GM23338 (cell line): ENCODE data around the gene ST8SIA6. TPM values are rescaled to one million over a fixed set of nuclear protein-coding genes. Genes with fewer than 3 reads are reported as not detected.

Source experiments
- ATAC-seq: fragments of 200-7000 bp; cut with Tn5 transposase; 3 replicates; pipeline ENCODE4 v1.9.1; 2020
- DNase-seq: peaks from one replicate; pipeline ENCODE4 v3.0.0-alpha.2; 2015; ENCODE audit warnings: low spot score
- H2AFZ ChIP-seq: fragments of 200-600 bp; sonication (generic); 2 replicates; pipeline ENCODE4 v1.8.0; 2016; ENCODE audit warnings: antibody characterized with exemption, mild to moderate bottlenecking, moderate library complexity
- H3F3A ChIP-seq: fragments of 200-600 bp; sonication (generic); replicated peaks from 2 replicates; pipeline ENCODE4 v1.8.0; 2017; ENCODE audit warnings: antibody characterized with exemption, mixed run types, low read depth
- H3K27ac ChIP-seq: fragments of 200-600 bp; sonication (generic); 2 replicates; pipeline ENCODE4 v1.6.1; 2016; ENCODE audit warnings: low read depth
- H3K27me3 ChIP-seq: fragments of 200-600 bp; sonication (generic); 2 replicates; pipeline ENCODE4 v1.8.0; 2016; ENCODE audit warnings: mild to moderate bottlenecking, mixed run types, moderate library complexity; ENCODE audit not compliant: insufficient read depth
- H3K36me3 ChIP-seq: fragments of 200-600 bp; sonication (generic); 2 replicates; pipeline ENCODE4 v1.8.0; 2016; ENCODE audit warnings: mild to moderate bottlenecking; ENCODE audit not compliant: insufficient read depth
- H3K4me1 ChIP-seq: fragments of 200-600 bp; sonication (generic); 2 replicates; pipeline ENCODE4 v1.8.0; 2016; ENCODE audit warnings: mild to moderate bottlenecking, moderate library complexity; ENCODE audit not compliant: insufficient read depth
- H3K4me2 ChIP-seq: fragments of 200-600 bp; sonication (generic); 2 replicates; pipeline ENCODE4 v1.7.1; 2017; ENCODE audit warnings: mixed run types
- H3K4me3 ChIP-seq: fragments of 200-600 bp; sonication (generic); 2 replicates; pipeline ENCODE4 v1.6.1; 2016; ENCODE audit warnings: mixed run types
- H3K79me2 ChIP-seq: fragments of 200-600 bp; sonication (generic); replicated peaks from 2 replicates; pipeline ENCODE4 v1.8.0; 2017; ENCODE audit warnings: mild to moderate bottlenecking; ENCODE audit not compliant: insufficient read depth
- H3K9me2 ChIP-seq: fragments of 200-600 bp; sonication (generic); 2 replicates; pipeline ENCODE4 v1.8.0; 2017; ENCODE audit not compliant: insufficient read depth
- H4K20me1 ChIP-seq: fragments of 200-600 bp; sonication (generic); replicated peaks from 2 replicates; pipeline ENCODE4 v1.8.0; 2017; ENCODE audit warnings: mild to moderate bottlenecking; ENCODE audit not compliant: insufficient read depth
- H3K27ac Mint-ChIP-seq: 2 replicates; pipeline ENCODE4 v1.8.0; 2020; ENCODE audit warnings: inconsistent platforms, mild to moderate bottlenecking, moderate library complexity, mixed read lengths
- H3K27me3 Mint-ChIP-seq: 3 replicates; pipeline ENCODE4 v1.8.0; 2022; ENCODE audit warnings: low read depth, mild to moderate bottlenecking, moderate library complexity, mixed read lengths, inconsistent platforms; ENCODE audit not compliant: insufficient read depth, poor library complexity
- H3K36me3 Mint-ChIP-seq: 3 replicates; pipeline ENCODE4 v1.8.0; 2021; ENCODE audit warnings: low read depth, mild to moderate bottlenecking, inconsistent platforms, moderate library complexity, mixed read lengths
- H3K4me1 Mint-ChIP-seq: 3 replicates; pipeline ENCODE4 v1.8.0; 2020; ENCODE audit warnings: mild to moderate bottlenecking, inconsistent platforms, mixed read lengths
- H3K4me3 Mint-ChIP-seq: 3 replicates; pipeline ENCODE4 v1.8.0; 2021; ENCODE audit warnings: moderate library complexity, mild to moderate bottlenecking, inconsistent platforms, mixed read lengths
- H3K9me3 Mint-ChIP-seq: 3 replicates; pipeline ENCODE4 v1.8.0; 2020; ENCODE audit warnings: moderate library complexity, mild to moderate bottlenecking, inconsistent platforms, mixed read lengths
- CREB1 ChIP-seq: fragments of 250-450 bp; sonication (Bioruptor Pico); IDR thresholded peaks from 2 replicates; pipeline ENCODE4 v1.5.0; 2020; ENCODE audit warnings: low read depth, mild to moderate bottlenecking, moderate library complexity
- EZH2 ChIP-seq: fragments of 200-600 bp; sonication (generic); IDR thresholded peaks from one replicate; pipeline ENCODE4 v1.8.0; 2017; ENCODE audit warnings: antibody characterized with exemption, mild to moderate bottlenecking, low read depth; ENCODE audit not compliant: unreplicated experiment
- EZH2phosphoT487 ChIP-seq: fragments of 200-600 bp; sonication (generic); IDR thresholded peaks from one replicate; pipeline ENCODE4 v1.8.1; 2018; ENCODE audit warnings: antibody characterized with exemption; ENCODE audit not compliant: unreplicated experiment
- JUNB ChIP-seq: IDR thresholded peaks from one replicate; pipeline ENCODE4 v1.6.1; 2016; ENCODE audit warnings: antibody characterized with exemption; ENCODE audit not compliant: unreplicated experiment
- NANOG ChIP-seq: IDR thresholded peaks from 2 replicates; pipeline ENCODE4 v1.6.1; 2016; ENCODE audit warnings: antibody characterized with exemption, borderline replicate concordance
- POLR2AphosphoS5 ChIP-seq: IDR thresholded peaks from 2 replicates; pipeline ENCODE4 v1.6.1; 2016; ENCODE audit warnings: antibody characterized with exemption, low read depth
- STAT1 ChIP-seq: IDR thresholded peaks from one replicate; pipeline ENCODE4 v1.6.1; 2016; ENCODE audit warnings: antibody characterized with exemption; ENCODE audit not compliant: unreplicated experiment
- ZNF114 ChIP-seq: fragments of 250-450 bp; sonication (Bioruptor Pico); IDR thresholded peaks from 2 replicates; pipeline ENCODE4 v1.5.0; 2020; ENCODE audit warnings: mild to moderate bottlenecking, moderate library complexity
- ZNF331 ChIP-seq: fragments of 250-450 bp; sonication (Bioruptor Pico); IDR thresholded peaks from 2 replicates; pipeline ENCODE4 v1.5.0; 2020; ENCODE audit warnings: low read depth, mild to moderate bottlenecking, moderate library complexity
- polyA plus RNA-seq: library from polyadenylated mRNA; unstranded; fragments of >200 nt; fragmentation: Nextera tagmentation; extraction: Ambion mirVana; gene quantifications from 2 replicates; pipeline ENCODE4 v1.2.1, GENCODE V29; 2016
- total RNA-seq: library from RNA; depleted of rRNA; stranded (reverse); fragments of >200 nt; shearing (Covaris generic); gene quantifications from 2 replicates; pipeline ENCODE4 v1.2.3, GENCODE V29; 2014
- TF ChIP-seq, protein P1 (sequence below): IDR thresholded peaks from one replicate; pipeline ENCODE4 v1.6.1; 2018; ENCODE audit warnings: antibody characterized with exemption; ENCODE audit not compliant: unreplicated experiment
- TF ChIP-seq, protein P2 (sequence below), 2 experiments: fragments of 200-600 bp in 1 of 2; sonication (generic) in 1 of 2; conservative IDR thresholded peaks; 2 replicates each; pipeline versions ENCODE4 v1.5.1 to v1.6.1; 2016 to 2017; ENCODE audit warnings: antibody characterized with exemption in 2 of 2, low read depth in 2 of 2, mild to moderate bottlenecking in 2 of 2, moderate library complexity in 1 of 2
- TF ChIP-seq, protein P3 (sequence below): fragments of 250-450 bp; sonication (Bioruptor Pico); IDR thresholded peaks from 2 replicates; pipeline ENCODE4 v1.5.0; 2020; ENCODE audit warnings: mild to moderate bottlenecking, moderate library complexity
- TF ChIP-seq, protein P4 (sequence below): IDR thresholded peaks from 2 replicates; pipeline ENCODE4 v1.6.1; 2016; ENCODE audit warnings: antibody characterized with exemption

The ST8SIA6 gene
- total and polyA plus RNA-seq, 2 experiments from 2014 or later = 1.6 to 2.3 TPM

DNA sequence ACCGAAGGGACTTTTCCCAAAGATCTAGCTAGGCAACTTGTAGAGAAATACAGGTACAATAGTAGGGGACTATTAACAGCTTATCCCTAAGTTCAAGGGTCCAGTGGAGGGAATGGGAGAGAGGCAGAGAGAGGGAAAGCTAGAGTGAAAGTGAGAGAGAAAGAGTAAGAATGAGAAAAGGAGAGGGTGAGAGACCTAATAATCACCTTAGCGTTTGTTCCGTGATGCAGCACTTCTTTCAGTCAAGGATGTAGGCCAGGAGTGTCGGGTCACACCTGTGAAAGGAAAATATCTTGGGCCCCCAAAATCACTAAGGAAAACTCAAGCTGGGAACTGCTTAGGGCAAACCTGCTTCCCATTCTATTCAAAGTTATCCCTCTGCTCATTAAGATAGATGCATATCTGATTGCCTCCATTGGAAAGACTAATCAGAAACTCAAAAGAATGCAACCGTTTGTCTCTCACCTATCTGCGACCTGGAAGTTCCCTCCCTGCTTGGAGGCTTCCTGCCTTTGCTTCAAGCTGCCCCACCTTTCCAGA lies 75.2 kb downstream of the ST8SIA6 start:
- no peak for TF ChIP-seq STAT1
- TF ChIP-seq, protein P1, sequence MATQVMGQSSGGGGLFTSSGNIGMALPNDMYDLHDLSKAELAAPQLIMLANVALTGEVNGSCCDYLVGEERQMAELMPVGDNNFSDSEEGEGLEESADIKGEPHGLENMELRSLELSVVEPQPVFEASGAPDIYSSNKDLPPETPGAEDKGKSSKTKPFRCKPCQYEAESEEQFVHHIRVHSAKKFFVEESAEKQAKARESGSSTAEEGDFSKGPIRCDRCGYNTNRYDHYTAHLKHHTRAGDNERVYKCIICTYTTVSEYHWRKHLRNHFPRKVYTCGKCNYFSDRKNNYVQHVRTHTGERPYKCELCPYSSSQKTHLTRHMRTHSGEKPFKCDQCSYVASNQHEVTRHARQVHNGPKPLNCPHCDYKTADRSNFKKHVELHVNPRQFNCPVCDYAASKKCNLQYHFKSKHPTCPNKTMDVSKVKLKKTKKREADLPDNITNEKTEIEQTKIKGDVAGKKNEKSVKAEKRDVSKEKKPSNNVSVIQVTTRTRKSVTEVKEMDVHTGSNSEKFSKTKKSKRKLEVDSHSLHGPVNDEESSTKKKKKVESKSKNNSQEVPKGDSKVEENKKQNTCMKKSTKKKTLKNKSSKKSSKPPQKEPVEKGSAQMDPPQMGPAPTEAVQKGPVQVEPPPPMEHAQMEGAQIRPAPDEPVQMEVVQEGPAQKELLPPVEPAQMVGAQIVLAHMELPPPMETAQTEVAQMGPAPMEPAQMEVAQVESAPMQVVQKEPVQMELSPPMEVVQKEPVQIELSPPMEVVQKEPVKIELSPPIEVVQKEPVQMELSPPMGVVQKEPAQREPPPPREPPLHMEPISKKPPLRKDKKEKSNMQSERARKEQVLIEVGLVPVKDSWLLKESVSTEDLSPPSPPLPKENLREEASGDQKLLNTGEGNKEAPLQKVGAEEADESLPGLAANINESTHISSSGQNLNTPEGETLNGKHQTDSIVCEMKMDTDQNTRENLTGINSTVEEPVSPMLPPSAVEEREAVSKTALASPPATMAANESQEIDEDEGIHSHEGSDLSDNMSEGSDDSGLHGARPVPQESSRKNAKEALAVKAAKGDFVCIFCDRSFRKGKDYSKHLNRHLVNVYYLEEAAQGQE = no peak
- TF ChIP-seq EZH2phosphoT487 = no peak
- TF ChIP-seq, protein P2, sequence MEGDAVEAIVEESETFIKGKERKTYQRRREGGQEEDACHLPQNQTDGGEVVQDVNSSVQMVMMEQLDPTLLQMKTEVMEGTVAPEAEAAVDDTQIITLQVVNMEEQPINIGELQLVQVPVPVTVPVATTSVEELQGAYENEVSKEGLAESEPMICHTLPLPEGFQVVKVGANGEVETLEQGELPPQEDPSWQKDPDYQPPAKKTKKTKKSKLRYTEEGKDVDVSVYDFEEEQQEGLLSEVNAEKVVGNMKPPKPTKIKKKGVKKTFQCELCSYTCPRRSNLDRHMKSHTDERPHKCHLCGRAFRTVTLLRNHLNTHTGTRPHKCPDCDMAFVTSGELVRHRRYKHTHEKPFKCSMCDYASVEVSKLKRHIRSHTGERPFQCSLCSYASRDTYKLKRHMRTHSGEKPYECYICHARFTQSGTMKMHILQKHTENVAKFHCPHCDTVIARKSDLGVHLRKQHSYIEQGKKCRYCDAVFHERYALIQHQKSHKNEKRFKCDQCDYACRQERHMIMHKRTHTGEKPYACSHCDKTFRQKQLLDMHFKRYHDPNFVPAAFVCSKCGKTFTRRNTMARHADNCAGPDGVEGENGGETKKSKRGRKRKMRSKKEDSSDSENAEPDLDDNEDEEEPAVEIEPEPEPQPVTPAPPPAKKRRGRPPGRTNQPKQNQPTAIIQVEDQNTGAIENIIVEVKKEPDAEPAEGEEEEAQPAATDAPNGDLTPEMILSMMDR (conservative IDR thresholded peaks at IDR 0.05; ENCODE audit: low read depth in 2 of 2) = no peak
- TF ChIP-seq JUNB = no peak
- no peak for TF ChIP-seq NANOG
- TF ChIP-seq ZNF114 (CRISPR knock-in tag) = no peak
- TF ChIP-seq CREB1 = no peak
- TF ChIP-seq, protein P3, sequence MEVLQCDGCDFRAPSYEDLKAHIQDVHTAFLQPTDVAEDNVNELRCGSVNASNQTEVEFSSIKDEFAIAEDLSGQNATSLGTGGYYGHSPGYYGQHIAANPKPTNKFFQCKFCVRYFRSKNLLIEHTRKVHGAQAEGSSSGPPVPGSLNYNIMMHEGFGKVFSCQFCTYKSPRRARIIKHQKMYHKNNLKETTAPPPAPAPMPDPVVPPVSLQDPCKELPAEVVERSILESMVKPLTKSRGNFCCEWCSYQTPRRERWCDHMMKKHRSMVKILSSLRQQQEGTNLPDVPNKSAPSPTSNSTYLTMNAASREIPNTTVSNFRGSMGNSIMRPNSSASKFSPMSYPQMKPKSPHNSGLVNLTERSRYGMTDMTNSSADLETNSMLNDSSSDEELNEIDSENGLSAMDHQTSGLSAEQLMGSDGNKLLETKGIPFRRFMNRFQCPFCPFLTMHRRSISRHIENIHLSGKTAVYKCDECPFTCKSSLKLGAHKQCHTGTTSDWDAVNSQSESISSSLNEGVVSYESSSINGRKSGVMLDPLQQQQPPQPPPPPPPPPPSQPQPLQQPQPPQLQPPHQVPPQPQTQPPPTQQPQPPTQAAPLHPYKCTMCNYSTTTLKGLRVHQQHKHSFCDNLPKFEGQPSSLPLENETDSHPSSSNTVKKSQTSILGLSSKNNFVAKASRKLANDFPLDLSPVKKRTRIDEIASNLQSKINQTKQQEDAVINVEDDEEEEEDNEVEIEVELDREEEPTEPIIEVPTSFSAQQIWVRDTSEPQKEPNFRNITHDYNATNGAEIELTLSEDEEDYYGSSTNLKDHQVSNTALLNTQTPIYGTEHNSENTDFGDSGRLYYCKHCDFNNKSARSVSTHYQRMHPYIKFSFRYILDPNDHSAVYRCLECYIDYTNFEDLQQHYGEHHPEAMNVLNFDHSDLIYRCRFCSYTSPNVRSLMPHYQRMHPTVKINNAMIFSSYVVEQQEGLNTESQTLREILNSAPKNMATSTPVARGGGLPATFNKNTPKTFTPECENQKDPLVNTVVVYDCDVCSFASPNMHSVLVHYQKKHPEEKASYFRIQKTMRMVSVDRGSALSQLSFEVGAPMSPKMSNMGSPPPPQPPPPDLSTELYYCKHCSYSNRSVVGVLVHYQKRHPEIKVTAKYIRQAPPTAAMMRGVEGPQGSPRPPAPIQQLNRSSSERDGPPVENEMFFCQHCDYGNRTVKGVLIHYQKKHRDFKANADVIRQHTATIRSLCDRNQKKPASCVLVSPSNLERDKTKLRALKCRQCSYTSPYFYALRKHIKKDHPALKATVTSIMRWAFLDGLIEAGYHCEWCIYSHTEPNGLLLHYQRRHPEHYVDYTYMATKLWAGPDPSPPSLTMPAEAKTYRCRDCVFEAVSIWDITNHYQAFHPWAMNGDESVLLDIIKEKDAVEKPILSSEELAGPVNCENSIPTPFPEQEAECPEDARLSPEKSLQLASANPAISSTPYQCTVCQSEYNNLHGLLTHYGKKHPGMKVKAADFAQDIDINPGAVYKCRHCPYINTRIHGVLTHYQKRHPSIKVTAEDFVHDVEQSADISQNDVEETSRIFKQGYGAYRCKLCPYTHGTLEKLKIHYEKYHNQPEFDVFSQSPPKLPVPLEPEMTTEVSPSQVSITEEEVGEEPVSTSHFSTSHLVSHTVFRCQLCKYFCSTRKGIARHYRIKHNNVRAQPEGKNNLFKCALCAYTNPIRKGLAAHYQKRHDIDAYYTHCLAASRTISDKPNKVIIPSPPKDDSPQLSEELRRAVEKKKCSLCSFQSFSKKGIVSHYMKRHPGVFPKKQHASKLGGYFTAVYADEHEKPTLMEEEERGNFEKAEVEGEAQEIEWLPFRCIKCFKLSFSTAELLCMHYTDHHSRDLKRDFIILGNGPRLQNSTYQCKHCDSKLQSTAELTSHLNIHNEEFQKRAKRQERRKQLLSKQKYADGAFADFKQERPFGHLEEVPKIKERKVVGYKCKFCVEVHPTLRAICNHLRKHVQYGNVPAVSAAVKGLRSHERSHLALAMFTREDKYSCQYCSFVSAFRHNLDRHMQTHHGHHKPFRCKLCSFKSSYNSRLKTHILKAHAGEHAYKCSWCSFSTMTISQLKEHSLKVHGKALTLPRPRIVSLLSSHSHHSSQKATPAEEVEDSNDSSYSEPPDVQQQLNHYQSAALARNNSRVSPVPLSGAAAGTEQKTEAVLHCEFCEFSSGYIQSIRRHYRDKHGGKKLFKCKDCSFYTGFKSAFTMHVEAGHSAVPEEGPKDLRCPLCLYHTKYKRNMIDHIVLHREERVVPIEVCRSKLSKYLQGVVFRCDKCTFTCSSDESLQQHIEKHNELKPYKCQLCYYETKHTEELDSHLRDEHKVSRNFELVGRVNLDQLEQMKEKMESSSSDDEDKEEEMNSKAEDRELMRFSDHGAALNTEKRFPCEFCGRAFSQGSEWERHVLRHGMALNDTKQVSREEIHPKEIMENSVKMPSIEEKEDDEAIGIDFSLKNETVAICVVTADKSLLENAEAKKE (CRISPR knock-in tag) = no peak
- TF ChIP-seq, protein P4, sequence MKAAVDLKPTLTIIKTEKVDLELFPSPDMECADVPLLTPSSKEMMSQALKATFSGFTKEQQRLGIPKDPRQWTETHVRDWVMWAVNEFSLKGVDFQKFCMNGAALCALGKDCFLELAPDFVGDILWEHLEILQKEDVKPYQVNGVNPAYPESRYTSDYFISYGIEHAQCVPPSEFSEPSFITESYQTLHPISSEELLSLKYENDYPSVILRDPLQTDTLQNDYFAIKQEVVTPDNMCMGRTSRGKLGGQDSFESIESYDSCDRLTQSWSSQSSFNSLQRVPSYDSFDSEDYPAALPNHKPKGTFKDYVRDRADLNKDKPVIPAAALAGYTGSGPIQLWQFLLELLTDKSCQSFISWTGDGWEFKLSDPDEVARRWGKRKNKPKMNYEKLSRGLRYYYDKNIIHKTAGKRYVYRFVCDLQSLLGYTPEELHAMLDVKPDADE = no peak
- TF ChIP-seq ZNF331 (CRISPR knock-in tag) = no peak
- no peak for TF ChIP-seq POLR2AphosphoS5
- no peak for TF ChIP-seq EZH2
- no peak overlapping the region for H2AFZ ChIP-seq
- 0 out of 2 replicates have a peak overlapping the region, but pooled peaks have one; percentile 27 for H3K4me2 ChIP-seq
- Mint-ChIP-seq H3K9me3 (no peaks in the 10 kb centered on the region), H3K4me1 (peaks cover 22% of the 10 kb centered on the region), H3K4me3 (no peak overlapping the region), H3K27me3 (peaks cover 7% of the 10 kb centered on the region), H3K27ac (no peak overlapping the region), H3K36me3 (no peaks in the 10 kb centered on the region)
- H3K9me2 ChIP-seq = no peaks in the 10 kb centered on the region
- H3K4me3 ChIP-seq = no peak overlapping the region
- H3K4me1 ChIP-seq = peaks cover 23% of the 10 kb centered on the region
- H3K79me2 ChIP-seq = no peaks in the 10 kb centered on the region
- DNase-seq (no peak), ATAC-seq (no peak)
- no peaks in the 10 kb centered on the region for H3K27me3 ChIP-seq
- H3K27ac ChIP-seq = no peak overlapping the region
- H4K20me1 ChIP-seq = no peaks in the 10 kb centered on the region
- no peaks in the 10 kb centered on the region for H3K36me3 ChIP-seq
- no peaks in the 10 kb centered on the region for H3F3A ChIP-seq
